KOPT-K1 (cell line): ENCODE measurements around the gene ARL8A.

Experiments
- H3K27ac ChIP-seq: fragments of 200-600 bp; sonication (generic); 2 replicates; pipeline ENCODE4 v1.5.1; 2016; ENCODE audit warnings: antibody characterized with exemption, mild to moderate bottlenecking, low read depth, low read length; ENCODE audit not compliant: poor library complexity, severe bottlenecking
- H3K36me3 ChIP-seq: fragments of 200-600 bp; sonication (generic); 2 replicates; pipeline ENCODE4 v1.5.1; 2017; ENCODE audit warnings: antibody characterized with exemption, mild to moderate bottlenecking, low read length, moderate library complexity; ENCODE audit not compliant: insufficient read depth
- H3K9me3 ChIP-seq: fragments of 200-600 bp; sonication (generic); 2 replicates; pipeline ENCODE4 v1.5.1; 2017; ENCODE audit warnings: antibody characterized with exemption, low read length, mild to moderate bottlenecking; ENCODE audit not compliant: insufficient read depth, poor library complexity, severe bottlenecking

The ARL8A gene

DNA sequence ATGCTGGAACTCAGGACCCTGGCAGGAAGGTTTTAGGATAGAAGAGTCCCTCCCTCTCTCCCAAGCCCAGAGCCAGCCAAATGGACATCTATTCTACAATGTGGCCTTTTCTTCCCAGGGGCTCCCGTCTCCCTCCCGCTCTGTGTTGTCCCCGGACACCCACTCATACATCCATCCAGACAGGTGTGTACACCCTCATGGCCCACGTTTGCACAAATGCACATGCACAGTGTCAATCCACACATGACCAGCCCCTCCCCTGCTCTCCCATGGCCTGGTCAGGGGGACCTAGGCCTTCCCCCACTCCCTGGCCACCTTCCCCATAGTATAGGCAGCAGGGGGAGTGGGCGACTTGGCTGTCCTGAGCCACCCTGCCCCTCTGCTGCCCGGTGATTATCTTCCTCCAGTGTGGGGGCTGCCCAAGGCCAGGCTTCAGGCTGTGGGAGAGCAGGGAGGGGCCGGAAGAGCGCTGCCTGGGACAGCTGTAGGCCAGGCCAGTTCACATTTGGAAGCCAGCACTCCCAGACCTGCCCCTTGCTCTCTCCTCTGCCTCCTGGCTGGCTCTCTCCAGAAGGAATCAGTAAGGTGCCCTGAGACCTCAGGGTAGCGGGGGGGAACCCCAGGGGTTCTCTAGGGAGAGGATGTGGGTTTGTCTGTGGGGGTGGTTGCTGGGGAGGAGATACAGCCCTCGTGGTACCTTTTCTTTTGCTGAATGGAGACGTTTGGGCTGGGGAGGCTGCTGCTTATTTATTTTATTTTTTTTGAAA, 19.9 kb upstream of the ARL8A start:
- H3K36me3 ChIP-seq = 0 out of 2 replicates have a peak, but pooled peaks cover 2% of the 10 kb centered on the region
- H3K9me3 ChIP-seq = no peaks in the 10 kb centered on the region
- H3K27ac ChIP-seq = peak overlapping the region; percentile 99

DNA sequence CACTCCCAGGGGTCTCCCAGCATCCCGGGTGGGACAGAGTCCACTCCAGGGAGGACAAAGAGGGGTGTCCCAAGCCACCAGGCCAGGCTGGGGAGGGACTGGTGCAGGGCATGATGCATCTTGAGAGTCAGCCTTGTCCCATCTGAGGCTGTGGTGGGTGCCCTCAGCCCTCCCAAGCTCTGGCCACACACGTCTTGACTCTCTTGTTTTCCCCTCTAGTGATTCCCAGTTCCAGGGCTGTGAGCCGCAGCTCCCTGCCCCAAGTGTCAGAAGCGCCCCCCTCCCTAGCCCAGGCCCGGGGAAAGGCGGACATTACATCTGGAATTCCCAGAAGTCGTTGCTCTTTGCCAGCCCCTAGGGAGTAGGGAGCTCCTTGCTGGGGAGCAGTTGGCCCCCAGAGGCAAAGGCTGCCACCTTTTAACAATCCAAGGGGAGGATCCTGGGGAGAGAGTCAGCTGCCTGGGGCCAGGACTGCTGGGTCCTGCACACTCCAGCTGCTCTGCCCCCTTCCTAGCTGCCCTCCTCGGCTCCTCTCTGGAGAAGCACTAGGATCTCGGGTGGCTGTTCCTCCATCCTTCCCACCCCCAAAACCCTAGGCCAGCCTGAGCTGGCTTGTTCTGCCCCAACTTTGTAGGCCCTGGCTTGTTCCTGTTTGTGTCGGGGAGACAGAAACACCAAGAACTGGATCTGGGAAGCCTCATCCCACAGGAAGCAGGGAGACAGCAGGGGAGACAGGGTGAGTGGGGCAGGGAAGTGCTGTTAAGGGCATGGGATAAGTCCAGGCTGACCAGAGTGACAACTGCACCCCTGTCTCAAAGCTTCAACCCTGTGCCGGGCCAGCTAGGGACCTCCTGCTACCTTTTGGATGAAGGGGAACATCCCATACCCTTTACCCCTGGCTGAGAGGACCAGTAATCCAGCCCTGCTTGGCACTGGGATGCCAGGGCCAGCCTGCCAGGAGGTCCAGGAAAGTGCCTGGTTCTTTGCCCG, 19.0 kb upstream of the ARL8A start:
- peaks cover 10% of the 10 kb centered on the region for H3K36me3 ChIP-seq
- peak overlapping the region; percentile 99 for H3K27ac ChIP-seq
- no peaks in the 10 kb centered on the region for H3K9me3 ChIP-seq

DNA sequence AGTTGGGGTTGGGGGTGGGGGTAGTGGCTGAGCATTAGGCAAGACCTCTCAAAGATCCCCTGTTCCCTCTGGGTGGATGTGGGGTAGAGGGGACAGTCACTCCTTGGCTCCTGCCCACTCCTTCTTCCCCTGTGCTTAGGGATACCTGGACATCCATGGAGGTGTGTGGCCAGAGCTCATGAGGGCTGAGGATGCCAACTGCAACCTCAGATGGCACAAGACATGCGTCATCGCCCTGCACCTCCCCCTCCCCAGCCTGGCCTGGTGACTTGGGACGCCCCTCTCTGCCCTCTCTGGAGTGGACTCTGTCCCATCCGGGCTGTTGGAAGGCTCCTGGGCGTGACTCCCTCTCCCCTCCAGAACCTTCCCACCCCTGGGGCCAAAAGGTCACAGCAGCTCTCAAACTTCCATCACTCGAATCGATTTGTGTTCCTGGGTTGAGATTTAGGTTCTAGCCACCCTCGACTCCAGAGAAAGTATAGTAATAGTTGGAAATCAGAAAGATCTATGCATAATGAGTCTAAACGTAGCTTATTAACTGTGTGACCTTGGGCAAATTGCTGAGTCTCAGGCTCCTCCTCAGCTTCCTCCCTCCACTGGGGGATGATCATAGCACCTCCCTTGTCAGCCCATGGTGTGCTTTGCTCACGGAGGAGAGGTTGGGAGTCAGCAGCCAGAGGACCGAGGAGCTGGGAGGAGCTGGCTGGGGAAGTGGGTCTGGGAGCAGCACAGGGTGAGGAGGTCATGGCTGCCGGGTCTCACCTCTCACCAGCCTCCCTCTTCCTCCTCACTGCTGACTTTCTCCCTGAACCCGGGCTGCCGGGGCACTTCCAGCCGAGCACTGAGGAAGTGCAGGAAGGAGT, 18.1 kb upstream of the ARL8A start:
- Histone ChIP-seq H3K36me3 (peaks cover 20% of the 10 kb centered on the region), H3K9me3 (no peaks in the 10 kb centered on the region), H3K27ac (peak overlapping the region; percentile 99)

DNA sequence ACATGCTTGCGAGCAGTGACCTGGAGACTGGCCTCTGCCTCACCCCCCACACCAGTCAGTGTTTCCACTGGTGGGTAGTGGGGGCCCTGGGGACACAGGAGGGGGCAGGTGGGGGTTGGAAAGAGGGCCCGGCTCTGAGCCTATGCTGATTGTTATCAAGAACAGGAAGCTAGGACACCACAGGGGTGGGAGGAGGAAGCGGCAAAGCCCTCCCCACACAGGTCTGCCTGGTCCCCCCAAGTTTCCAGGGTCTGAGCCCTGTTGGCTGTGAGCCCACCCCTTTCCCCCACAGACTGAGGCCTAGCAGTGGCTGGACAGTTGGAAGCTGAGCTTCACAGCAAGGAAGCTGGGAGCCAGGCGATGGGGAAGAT, 17.5 kb upstream of the ARL8A start:
- peaks cover 26% of the 10 kb centered on the region for H3K36me3 ChIP-seq
- H3K9me3 ChIP-seq = no peaks in the 10 kb centered on the region
- peak overlapping the region; percentile 99 for H3K27ac ChIP-seq

DNA sequence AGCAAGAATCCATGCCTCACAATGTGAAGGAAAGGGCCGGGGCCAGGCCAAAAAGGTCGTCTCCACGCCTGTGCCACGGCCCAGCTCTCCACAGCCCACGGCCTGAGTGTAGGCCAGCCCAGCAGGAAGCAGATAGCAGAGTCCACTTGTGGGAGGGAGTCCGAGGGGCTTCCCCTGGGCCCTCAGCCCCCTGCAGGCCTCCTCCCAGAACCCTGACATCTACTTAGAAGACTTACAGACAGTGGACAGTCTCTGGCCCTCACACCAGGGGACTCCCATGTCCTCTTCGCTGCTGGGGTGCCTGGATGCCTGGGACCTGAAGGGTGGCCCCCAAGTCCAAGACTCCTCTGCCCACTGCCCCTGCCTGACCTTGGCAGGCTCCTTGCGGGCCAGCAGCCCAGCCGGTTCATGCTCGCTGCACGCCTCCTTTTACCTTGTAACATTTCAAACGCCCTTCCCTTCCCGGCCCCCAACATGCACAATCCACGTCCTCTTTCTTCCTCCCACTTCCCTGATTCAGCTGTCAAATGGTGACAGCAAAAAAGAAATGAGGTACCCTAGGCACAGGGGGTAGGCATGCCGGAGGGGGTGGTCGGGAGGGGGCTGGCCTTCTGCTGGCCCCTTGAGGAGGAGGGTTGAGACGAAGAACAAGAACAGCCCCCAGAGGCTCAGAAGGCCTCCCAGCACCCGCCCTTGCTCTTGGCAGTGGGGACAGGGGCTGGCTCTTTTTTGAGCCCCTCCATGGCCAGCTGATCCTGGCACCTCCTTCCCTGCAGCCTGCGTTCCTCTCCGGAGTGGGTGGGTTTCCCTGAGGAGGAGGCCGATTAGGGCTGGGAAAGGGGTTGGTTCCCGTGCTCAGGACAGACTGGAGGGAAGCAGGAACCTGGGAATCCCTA, 16.9 kb upstream of the ARL8A start:
- no peaks in the 10 kb centered on the region for H3K9me3 ChIP-seq
- H3K27ac ChIP-seq = peak overlapping the region; percentile 99

DNA sequence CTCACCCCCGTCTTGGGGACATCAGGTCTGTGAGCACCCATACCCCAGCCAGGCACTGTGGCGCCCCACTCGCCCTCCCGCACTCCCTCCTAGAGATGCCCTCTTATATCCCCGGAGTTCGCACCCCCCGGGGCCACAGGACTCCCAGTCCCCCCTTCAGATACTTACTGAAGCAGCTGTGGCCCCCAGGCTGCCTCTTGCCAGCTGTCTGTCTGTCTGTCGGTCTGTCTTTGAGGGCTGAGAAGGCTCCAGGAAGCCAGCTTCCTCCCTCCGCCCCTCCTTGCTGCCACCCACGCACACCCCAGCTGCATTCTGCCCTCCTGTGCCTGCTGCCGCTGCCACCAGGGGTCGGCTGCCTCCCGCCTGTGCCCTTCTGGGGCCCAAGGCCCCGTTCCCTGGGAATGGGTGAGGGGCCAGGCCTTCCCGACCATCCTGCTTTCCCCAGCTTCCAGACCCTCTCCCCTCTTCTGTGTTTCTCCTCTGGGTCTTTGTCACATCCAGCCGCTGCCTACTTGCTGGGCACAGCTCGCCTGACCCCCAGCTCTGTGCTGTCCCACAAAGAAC, 15.9 kb upstream of the ARL8A start, which contains the start of gene PTPN7:
Gene PTPN7 (minus strand): TSS at position 226 of the 564 bp plus-strand sequence. CDS start 1,200 bp downstream, outside the sequence.
- peak within 1 kb of the TSS; percentile 99 for H3K27ac ChIP-seq
- peaks cover 41% of the 10 kb centered on the region for H3K36me3 ChIP-seq
- no peaks in the 10 kb centered on the region for H3K9me3 ChIP-seq

More for the DNA sequence above, 16.9 kb upstream of the ARL8A start:
- peaks cover 32% of the 10 kb centered on the region for H3K36me3 ChIP-seq

DNA sequence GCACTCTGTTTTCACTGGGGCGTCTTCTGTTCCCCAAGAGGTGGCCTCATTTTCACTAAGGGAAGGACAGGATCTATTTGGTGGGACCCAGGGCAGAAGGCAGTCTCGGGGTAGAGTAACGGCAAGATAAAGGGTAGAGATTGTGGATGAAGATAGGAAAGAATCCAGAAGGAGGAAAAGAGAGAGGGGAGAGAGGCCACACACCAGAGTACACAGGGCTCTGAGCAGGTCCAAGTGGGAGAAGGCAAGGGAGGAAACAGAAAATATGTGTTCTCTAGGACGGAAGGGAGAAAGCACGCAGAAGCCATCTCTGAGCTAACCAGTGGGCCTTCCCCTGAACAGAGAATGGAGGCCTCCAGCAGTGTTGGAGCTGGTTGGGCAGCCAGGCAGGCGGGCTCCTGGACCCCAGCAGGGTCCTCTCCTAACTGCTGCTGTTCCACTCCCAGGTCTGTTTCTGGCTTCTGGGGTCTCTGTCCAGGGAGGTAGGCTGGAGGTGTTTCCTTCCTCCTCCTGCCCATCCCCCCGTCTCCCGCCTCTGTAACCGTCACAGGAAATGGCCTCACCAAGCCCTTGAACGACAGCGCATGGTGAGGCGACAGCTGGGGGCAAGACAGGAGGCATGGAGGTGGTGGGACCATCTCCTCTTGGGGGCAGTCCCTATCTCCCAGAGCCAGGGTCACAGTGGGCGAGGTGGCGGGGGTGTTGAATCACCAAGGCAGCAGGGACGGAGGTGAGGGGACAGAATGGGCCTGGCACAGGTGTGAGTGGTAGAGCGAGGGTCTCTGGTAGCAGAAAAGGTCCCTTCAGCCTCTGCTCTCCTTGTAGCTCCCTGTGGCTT, 15.2 kb upstream of the ARL8A start:
- H3K27ac ChIP-seq = peak overlapping the region; percentile 99

DNA sequence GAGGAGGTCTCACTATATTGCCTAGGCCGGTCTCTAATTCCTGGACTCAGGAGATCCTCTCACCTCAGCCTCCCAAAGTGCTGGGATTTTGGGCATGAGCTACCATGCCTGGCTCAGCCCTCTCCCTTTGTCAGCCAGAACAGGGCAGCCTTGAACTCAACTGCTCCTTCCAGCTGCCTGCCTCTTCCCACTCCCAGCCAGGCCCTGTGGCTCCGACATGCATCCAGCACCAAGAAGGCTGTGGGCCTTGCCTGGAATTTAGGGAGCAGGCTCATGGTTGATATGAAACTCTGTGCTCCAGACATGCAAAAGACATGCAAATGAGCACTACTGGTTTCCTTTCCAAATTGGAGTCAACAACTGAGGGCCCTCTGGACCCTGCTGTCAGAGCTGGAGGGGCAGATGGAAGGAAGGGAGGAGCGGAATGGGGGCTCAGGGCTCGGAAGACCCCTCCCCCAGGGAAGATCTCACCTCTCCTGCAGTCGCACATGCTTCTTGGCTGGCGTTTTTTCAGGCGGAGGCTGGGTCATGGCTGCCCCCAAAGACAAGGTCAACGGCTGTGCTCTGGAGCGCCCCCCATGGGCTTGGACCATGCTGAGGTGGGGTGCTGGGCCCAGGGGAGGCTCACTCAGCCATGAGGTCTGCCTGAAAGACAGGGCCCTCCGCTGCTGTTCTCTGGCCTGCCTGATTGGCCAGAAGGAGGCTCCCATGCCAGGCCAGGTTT, 14.4 kb upstream of the ARL8A start:
- Histone ChIP-seq H3K27ac (peak overlapping the region; percentile 99), H3K36me3 (peaks cover 56% of the 10 kb centered on the region)

More for the DNA sequence above, 15.2 kb upstream of the ARL8A start:
- H3K9me3 ChIP-seq = no peaks in the 10 kb centered on the region
- H3K36me3 ChIP-seq = peaks cover 49% of the 10 kb centered on the region

DNA sequence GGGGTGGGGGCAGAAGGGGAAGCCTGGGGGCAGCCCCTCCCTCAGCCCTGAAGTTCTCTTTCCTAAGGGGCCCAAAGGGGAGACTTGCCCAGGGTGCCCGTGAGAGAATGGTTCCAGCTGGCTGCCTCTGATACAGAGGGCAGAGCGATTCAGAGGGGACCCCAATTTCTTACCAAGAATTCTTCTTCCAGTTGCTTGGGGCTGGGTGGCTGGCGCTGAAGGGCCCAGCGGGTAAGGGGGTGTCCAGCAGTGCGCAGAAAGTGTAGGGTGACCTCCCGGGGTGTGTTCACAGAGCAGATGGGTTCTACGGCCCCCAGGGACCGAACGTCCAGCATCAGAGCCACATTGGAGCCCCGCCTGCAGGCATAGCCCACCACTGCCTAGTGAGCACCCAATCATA, 13.4 kb upstream of the ARL8A start:
- Histone ChIP-seq H3K27ac (peak overlapping the region; percentile 99), H3K36me3 (peaks cover 67% of the 10 kb centered on the region), H3K9me3 (no peaks in the 10 kb centered on the region)

More for the DNA sequence above, 14.4 kb upstream of the ARL8A start:
- H3K9me3 ChIP-seq = no peaks in the 10 kb centered on the region

DNA sequence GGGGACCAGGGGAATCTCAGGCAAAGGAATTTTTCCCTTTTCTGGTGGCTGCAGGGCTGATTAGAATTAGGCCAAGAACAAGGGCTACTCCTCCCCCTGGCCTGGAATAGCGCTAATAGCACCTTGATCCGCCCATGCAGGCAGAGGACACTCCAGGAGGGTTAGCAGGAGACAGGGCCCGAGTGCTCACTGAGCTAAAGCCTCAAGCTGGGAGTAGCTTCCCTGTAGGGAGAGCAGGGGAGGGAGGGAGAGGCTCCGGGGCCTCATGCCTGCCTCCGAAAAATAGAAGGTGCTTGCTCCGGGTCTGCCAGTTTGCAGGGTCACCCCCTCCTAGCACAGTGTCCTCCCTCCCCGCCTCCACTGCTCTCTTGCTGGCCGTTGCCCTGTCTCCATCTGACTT, 12.1 kb upstream of the ARL8A start:
- Histone ChIP-seq H3K9me3 (no peaks in the 10 kb centered on the region), H3K36me3 (peaks cover 80% of the 10 kb centered on the region), H3K27ac (peak overlapping the region; percentile 6)

DNA sequence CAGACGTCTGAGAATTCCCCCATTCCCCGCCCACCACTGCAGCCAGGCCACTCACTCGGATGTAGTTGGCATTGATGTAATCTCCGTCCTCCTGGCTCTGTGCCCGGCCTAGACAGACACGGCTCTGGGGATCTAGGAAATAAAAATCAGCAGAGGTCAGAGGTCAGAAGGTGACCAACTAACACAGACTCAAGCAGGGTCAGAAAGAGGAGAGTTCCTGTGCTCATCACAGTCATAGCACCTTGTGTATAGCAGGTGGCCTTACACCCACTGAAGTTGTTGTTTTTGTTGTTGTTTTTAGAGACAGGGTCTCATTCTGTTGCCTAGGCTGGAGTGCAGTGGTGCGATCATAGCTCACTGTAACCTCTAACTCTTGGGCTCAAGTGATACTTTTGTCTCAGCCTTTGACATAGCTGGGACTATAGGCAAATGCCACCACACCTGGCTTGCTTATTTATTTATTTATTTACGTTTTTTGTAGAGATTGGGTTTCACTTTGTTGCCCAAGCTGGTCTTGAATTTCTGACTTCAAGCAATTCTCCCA, 11.0 kb upstream of the ARL8A start:
- H3K27ac ChIP-seq = peak overlapping the region; percentile 8
- peaks cover 91% of the 10 kb centered on the region for H3K36me3 ChIP-seq
- H3K9me3 ChIP-seq = no peaks in the 10 kb centered on the region
